Measurements from ENCODE around the gene MBTPS2.

MBTPS2 gene

DNA sequence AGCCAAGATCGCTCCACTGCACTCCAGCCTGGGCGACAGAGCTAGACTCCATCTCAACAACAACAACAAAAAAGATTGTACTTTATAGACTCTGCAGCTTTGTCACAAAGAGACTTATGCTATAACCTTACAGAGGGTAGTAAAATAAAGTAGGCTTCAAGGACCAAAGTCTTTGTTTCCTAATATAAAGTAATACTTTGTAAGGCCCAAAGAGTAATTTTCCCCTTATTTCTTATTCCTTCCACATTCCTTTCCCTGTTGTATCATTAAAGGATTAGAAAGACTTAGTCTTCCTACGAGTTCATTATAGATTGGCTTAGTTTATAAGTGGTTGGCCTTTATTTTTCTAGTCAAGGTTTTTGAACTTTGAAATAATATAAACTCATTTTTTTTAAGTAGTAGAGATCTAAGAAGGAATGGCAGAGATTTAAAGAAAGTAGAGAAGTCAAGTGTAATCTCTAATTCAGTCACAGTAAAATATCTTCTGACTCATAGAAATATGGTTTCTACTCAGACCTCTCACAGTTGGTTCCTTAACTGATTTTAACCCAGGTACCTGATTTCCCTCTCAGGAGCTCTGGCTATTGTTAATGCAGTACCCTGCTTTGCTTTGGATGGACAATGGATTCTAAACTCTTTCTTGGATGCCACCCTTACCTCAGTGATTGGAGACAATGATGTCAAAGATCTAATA is 42.6 kb downstream of the MBTPS2 start:
- peaks cover 12% of the 10 kb centered on the region for H3K36me3 Mint-ChIP-seq (ENCODE audit: low read depth)
- no peaks in the 10 kb centered on the region for H3K27me3 Mint-ChIP-seq (ENCODE audit: low read depth)
- H3K9me3 Mint-ChIP-seq, result no peaks in the 10 kb centered on the region

DNA sequence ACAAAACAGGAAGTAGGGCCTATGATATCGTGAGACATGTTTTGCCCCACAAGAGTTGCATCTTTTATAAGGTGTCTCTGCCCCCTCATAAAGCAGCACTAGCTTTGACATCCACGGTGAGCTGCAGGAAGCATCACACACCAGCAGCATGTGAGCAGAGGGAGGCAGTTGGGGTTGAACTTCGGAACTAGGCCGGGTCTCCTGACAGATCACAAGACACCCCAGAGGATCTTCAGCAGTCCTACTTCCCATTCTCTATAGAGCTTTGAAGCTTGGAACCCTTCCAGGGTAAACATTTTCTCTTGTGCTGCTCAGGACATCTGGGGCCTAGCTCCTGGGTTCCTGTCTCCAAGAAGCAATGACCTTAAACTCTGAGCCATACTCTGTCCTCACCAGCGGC is 43.8 kb downstream of the MBTPS2 start:
- H3K27me3 Mint-ChIP-seq (ENCODE audit: low read depth), result no peaks in the 10 kb centered on the region
- no peaks in the 10 kb centered on the region for H3K4me1 Mint-ChIP-seq (ENCODE audit: low read depth)
- peaks cover 12% of the 10 kb centered on the region for H3K36me3 Mint-ChIP-seq (ENCODE audit: low read depth)
- no peak for DNase-seq (ENCODE audit: low spot score)
- H3K4me3 Mint-ChIP-seq, result no peak overlapping the region
- no peak overlapping the region for H3K27ac Mint-ChIP-seq
- no peaks in the 10 kb centered on the region for H3K9me3 Mint-ChIP-seq

More for the DNA sequence above, 42.6 kb downstream of the MBTPS2 start:
- H3K4me1 Mint-ChIP-seq (ENCODE audit: low read depth), result no peaks in the 10 kb centered on the region
- H3K4me3 Mint-ChIP-seq, result no peak overlapping the region
- no peak overlapping the region for H3K27ac Mint-ChIP-seq
- no peak for DNase-seq (ENCODE audit: low spot score)

DNA sequence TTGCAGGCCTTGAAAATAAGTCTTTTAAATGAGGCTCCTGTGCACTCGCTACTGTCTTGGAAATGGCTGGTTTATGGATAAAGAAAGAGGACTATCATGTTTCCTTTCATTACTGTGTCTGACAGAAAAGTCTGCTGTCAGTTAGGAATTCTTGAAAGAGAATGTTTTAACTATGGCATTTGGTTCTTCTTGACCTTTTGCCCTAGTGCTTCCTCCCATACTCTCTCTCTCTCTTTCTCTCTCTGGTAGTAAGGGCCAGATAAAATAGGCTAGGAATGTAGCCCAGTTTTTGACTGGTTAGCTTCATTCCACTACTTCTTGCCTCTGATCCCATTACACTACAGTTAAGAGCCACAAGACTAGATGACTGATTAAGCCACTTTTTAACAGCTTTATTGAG is 46.2 kb downstream of the MBTPS2 start:
- H3K36me3 Mint-ChIP-seq (ENCODE audit: low read depth), result peaks cover 10% of the 10 kb centered on the region
- H3K27ac Mint-ChIP-seq, result no peak overlapping the region
- no peaks in the 10 kb centered on the region for H3K4me1 Mint-ChIP-seq (ENCODE audit: low read depth)
- H3K27me3 Mint-ChIP-seq (ENCODE audit: low read depth), result no peaks in the 10 kb centered on the region
- DNase-seq (ENCODE audit: low spot score), result no peak
- H3K4me3 Mint-ChIP-seq, result no peak overlapping the region
- H3K9me3 Mint-ChIP-seq, result no peaks in the 10 kb centered on the region

DNA sequence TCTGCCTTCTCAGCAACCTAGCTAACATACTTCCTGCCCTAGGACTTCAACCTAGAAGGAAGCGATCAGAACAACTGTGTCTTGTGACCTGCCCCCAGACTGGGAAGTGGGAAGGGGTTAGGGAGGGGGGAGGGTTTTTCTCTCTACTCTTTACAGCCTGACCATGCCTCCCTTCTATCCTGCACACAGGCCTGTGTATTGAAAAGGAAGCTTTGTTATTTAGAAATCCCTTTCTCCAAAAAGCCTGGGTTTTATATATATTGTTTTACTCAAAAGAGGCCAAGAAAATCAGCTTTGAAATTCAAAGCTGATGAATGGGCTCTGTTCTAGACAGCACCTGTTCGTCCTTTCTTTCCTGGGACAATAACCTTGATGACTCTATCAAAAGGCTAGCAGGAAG is 65.9 kb downstream of the MBTPS2 start:
- no peak overlapping the region for H3K4me3 Mint-ChIP-seq
- no peak overlapping the region for H3K27ac Mint-ChIP-seq
- H3K4me1 Mint-ChIP-seq (ENCODE audit: low read depth), result no peaks in the 10 kb centered on the region
- H3K27me3 Mint-ChIP-seq (ENCODE audit: low read depth), result no peaks in the 10 kb centered on the region
- H3K9me3 Mint-ChIP-seq, result no peaks in the 10 kb centered on the region
- no peaks in the 10 kb centered on the region for H3K36me3 Mint-ChIP-seq (ENCODE audit: low read depth)
- no peak for DNase-seq (ENCODE audit: low spot score)

DNA sequence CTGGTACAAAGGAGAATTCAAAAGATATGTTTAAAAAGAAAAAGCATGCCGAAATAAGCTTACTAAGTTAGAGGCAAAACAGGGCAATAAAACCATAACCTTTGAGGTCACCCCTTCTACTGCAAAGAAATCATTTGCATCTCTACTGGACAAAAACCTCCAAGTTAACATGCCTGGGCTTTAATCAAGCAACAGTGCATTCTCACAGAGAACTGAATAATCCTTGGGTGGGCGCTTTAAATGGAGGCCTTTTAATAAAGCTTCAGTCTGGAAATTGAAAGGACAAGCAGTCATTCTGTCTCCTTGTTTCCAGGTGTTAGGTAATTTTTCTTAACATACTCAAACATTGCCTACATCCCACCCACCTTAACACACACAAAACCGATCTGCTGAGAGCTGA is 66.5 kb downstream of the MBTPS2 start:
- DNase-seq (ENCODE audit: low spot score), result no peak
- no peaks in the 10 kb centered on the region for H3K36me3 Mint-ChIP-seq (ENCODE audit: low read depth)
- H3K4me1 Mint-ChIP-seq (ENCODE audit: low read depth), result no peaks in the 10 kb centered on the region
- no peak overlapping the region for H3K27ac Mint-ChIP-seq
- H3K4me3 Mint-ChIP-seq, result no peak overlapping the region
- no peaks in the 10 kb centered on the region for H3K27me3 Mint-ChIP-seq (ENCODE audit: low read depth)
- H3K9me3 Mint-ChIP-seq, result no peaks in the 10 kb centered on the region

- H3K36me3 Mint-ChIP-seq (ENCODE audit: low read depth), result peaks cover 1% of the 10 kb centered on the region
- H3K27me3 Mint-ChIP-seq (ENCODE audit: low read depth), result no peaks in the 10 kb centered on the region
- no peaks in the 10 kb centered on the region for H3K4me1 Mint-ChIP-seq (ENCODE audit: low read depth)
- no peaks in the 10 kb centered on the region for H3K9me3 Mint-ChIP-seq
- no peak overlapping the region for H3K27ac Mint-ChIP-seq
- H3K4me3 Mint-ChIP-seq, result no peak overlapping the region
- DNase-seq (ENCODE audit: low spot score), result no peak
Measured at GRCh38 chrX:21907260-21907659, 67.8 kb downstream of the MBTPS2 start.

GRCh38 chrX:21911481-21911880 is 72.1 kb downstream of the MBTPS2 start:
- Mint-ChIP-seq H3K27me3 (ENCODE audit: low read depth) (no peaks in the 10 kb centered on the region), H3K4me1 (ENCODE audit: low read depth) (no peaks in the 10 kb centered on the region), H3K36me3 (ENCODE audit: low read depth) (peaks cover 1% of the 10 kb centered on the region), H3K27ac (no peak overlapping the region), H3K9me3 (no peaks in the 10 kb centered on the region), H3K4me3 (no peak overlapping the region)
- DNase-seq (ENCODE audit: low spot score), result no peak

DNA sequence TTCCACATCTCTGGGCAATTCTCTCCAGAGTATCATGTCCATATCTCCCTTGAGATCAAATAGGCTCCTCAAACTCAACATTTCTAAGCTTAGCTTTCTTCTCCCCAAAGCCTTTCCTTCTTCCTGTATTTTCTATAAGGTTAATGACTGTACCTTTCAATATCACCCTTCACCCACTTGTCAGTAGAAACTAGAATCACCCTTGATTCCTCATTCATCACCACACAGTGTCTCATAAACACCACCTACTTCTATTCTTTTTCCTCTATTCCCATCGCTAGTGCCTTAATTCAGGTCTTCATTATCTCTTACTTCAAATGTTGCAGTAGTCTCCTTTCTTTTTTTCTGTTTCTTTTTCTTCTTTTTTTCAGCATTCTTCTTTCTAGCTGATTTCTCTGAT is 72.8 kb downstream of the MBTPS2 start:
- no peaks in the 10 kb centered on the region for H3K4me1 Mint-ChIP-seq (ENCODE audit: low read depth)
- no peaks in the 10 kb centered on the region for H3K27me3 Mint-ChIP-seq (ENCODE audit: low read depth)
- H3K9me3 Mint-ChIP-seq, result no peaks in the 10 kb centered on the region
- peaks cover 1% of the 10 kb centered on the region for H3K36me3 Mint-ChIP-seq (ENCODE audit: low read depth)
- H3K4me3 Mint-ChIP-seq, result no peak overlapping the region
- no peak overlapping the region for H3K27ac Mint-ChIP-seq
- DNase-seq (ENCODE audit: low spot score), result no peak

DNA sequence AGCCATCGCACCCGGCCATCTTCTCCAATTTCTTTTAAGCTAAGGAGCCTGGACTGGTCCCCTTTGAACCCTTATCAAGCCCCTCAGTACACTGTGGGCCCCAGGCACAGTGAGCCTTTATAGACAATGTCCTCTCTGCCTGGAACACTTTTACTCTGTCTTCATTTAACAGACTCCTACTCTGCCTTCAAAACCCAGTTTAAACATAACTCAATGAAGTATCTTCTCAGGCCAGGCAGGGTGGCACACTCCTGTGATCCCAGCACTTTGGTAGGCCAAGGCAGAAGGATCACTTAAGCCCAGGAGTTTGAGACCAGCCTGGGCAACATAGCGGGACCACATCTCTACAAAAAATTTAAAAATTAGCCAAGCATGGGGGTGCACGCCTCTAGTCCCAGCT is 73.6 kb downstream of the MBTPS2 start:
- H3K27ac Mint-ChIP-seq, result no peak overlapping the region
- no peaks in the 10 kb centered on the region for H3K9me3 Mint-ChIP-seq
- H3K4me3 Mint-ChIP-seq, result no peak overlapping the region
- peaks cover 1% of the 10 kb centered on the region for H3K36me3 Mint-ChIP-seq (ENCODE audit: low read depth)
- no peaks in the 10 kb centered on the region for H3K4me1 Mint-ChIP-seq (ENCODE audit: low read depth)
- no peak for DNase-seq (ENCODE audit: low spot score)
- no peaks in the 10 kb centered on the region for H3K27me3 Mint-ChIP-seq (ENCODE audit: low read depth)

- Mint-ChIP-seq H3K9me3 (peaks cover 11% of the 10 kb centered on the region), H3K4me3 (no peak overlapping the region), H3K4me1 (ENCODE audit: low read depth) (peaks cover 21% of the 10 kb centered on the region), H3K27me3 (ENCODE audit: low read depth) (no peaks in the 10 kb centered on the region), H3K36me3 (ENCODE audit: low read depth) (peaks cover 12% of the 10 kb centered on the region), H3K27ac (no peak overlapping the region)
- DNase-seq (ENCODE audit: low spot score), result no peak
Measured at GRCh38 chrX:21926116-21926515, 86.7 kb downstream of the MBTPS2 start.

- H3K4me1 Mint-ChIP-seq (ENCODE audit: low read depth), result peaks cover 21% of the 10 kb centered on the region
- H3K9me3 Mint-ChIP-seq, result peaks cover 11% of the 10 kb centered on the region
- peak overlapping the region; percentile 60 for H3K27ac Mint-ChIP-seq
- H3K27me3 Mint-ChIP-seq (ENCODE audit: low read depth), result no peaks in the 10 kb centered on the region
- H3K36me3 Mint-ChIP-seq (ENCODE audit: low read depth), result peaks cover 12% of the 10 kb centered on the region
- peak overlapping the region; percentile 32 for H3K4me3 Mint-ChIP-seq
- peak; percentile 11 for DNase-seq (ENCODE audit: low spot score)
Measured at GRCh38 chrX:21926527-21927278, 87.3 kb downstream of the MBTPS2 start.

DNA sequence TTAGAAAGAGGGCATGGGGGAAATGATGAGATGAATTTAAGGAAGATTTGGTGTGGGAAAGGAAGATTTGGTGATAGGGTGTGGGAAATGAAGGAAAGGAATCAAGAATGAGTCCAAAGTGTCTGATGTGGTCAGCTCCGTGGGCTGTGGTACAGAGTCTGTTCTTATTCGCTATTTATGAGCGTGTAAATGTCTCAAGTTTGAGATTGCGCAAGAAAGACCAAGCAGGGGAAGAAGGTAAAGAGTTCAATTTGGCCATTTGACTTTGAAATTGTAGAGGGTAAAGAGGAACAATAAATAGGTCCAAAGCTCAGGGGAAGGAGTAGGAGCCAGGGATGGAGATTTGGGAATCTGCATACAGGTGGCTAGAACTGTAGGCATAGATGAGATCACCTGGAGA is 89.8 kb downstream of the MBTPS2 start:
- Mint-ChIP-seq H3K36me3 (ENCODE audit: low read depth) (peaks cover 12% of the 10 kb centered on the region), H3K4me1 (ENCODE audit: low read depth) (peaks cover 26% of the 10 kb centered on the region), H3K9me3 (peaks cover 11% of the 10 kb centered on the region), H3K27ac (peak overlapping the region; percentile 55), H3K4me3 (peak overlapping the region; percentile 15), H3K27me3 (ENCODE audit: low read depth) (no peaks in the 10 kb centered on the region)
- no peak for DNase-seq (ENCODE audit: low spot score)

GRCh38 chrX:21930986-21931385 is 91.6 kb downstream of the MBTPS2 start:
- DNase-seq (ENCODE audit: low spot score), result no peak
- Mint-ChIP-seq H3K4me3 (no peak overlapping the region), H3K4me1 (ENCODE audit: low read depth) (peaks cover 26% of the 10 kb centered on the region), H3K36me3 (ENCODE audit: low read depth) (peaks cover 12% of the 10 kb centered on the region), H3K27ac (no peak overlapping the region), H3K27me3 (ENCODE audit: low read depth) (no peaks in the 10 kb centered on the region), H3K9me3 (peaks cover 11% of the 10 kb centered on the region)

- DNase-seq (ENCODE audit: low spot score), result peak; percentile 18
- Mint-ChIP-seq H3K4me1 (ENCODE audit: low read depth) (peaks cover 18% of the 10 kb centered on the region), H3K27me3 (ENCODE audit: low read depth) (no peaks in the 10 kb centered on the region), H3K27ac (peak overlapping the region; percentile 52), H3K4me3 (no peak overlapping the region), H3K36me3 (ENCODE audit: low read depth) (peaks cover 12% of the 10 kb centered on the region), H3K9me3 (peaks cover 11% of the 10 kb centered on the region)
Measured at GRCh38 chrX:21932292-21933002, 93.0 kb downstream of the MBTPS2 start.
